GM19238 (cell line): ENCODE data around the gene CDK9.
"Not testable (repeated sequence)": the region's sequence is repeated elsewhere in the genome, so short reads cannot be mapped to it uniquely, and the experiment has no call there.

Source experiments
- DNase-seq: peaks from one replicate; pipeline ENCODE4 v3.0.0; 2011; ENCODE audit warnings: low spot score; ENCODE audit not compliant: insufficient read length

CDK9 gene

GRCh38 chr9:127779136-127779981 lies 6.5 kb upstream of the CDK9 start:
- peak; percentile 52 for DNase-seq

GRCh38 chr9:127780126-127780885 lies 5.5 kb upstream of the CDK9 start:
- DNase-seq = no peak

GRCh38 chr9:127780909-127781308 lies 4.9 kb upstream of the CDK9 start:
- DNase-seq = not testable (repeated sequence)

- no peak for DNase-seq
These were observed 4.0 kb upstream of the CDK9 start for GRCh38 chr9:127781806-127782205.

- DNase-seq = peak; percentile 53
These were observed 2.5 kb upstream of the CDK9 start for GRCh38 chr9:127783111-127784008.

GRCh38 chr9:127785023-127785932 lies 556 bp upstream of the CDK9 start:
- DNase-seq = peak; percentile 89

- no peak for DNase-seq
These were observed 905 bp downstream of the CDK9 start for GRCh38 chr9:127786773-127787104.

- no peak for DNase-seq
These were observed 2.6 kb downstream of the CDK9 start for GRCh38 chr9:127788337-127789011.

- no peak for DNase-seq
These were observed 3.3 kb downstream of the CDK9 start for GRCh38 chr9:127789179-127789578.

- no peak for DNase-seq
These were observed 4.4 kb downstream of the CDK9 start for GRCh38 chr9:127790094-127790855.

- no peak for DNase-seq
These were observed 5.3 kb downstream of the CDK9 start for GRCh38 chr9:127791085-127791484.

- no peak for DNase-seq
These were observed 6.7 kb downstream of the CDK9 start for GRCh38 chr9:127792417-127793031.

- DNase-seq = no peak
These were observed 7.4 kb downstream of the CDK9 start for GRCh38 chr9:127793093-127793708.

- no peak for DNase-seq
These were observed 8.4 kb downstream of the CDK9 start for GRCh38 chr9:127794001-127794791.

- DNase-seq = no peak
These were observed 10.5 kb downstream of the CDK9 start for GRCh38 chr9:127796225-127796813.

GRCh38 chr9:127796852-127797370 lies 11.1 kb downstream of the CDK9 start:
- DNase-seq = no peak

- no peak for DNase-seq
These were observed 16.2 kb downstream of the CDK9 start for GRCh38 chr9:127801955-127802575.
